SU-DHL-6 (cell line): Measurements from ENCODE around the gene LGALS1.

ENCODE experiments used
- CTCF ChIP-seq: fragments of 200-600 bp; sonication (generic); IDR thresholded peaks from one replicate; pipeline ENCODE4 v1.5.1; 2017; ENCODE audit warnings: antibody characterized with exemption, mild to moderate bottlenecking, low read length, moderate library complexity; ENCODE audit not compliant: insufficient read depth, poor library complexity, severe bottlenecking
- EZH2phosphoT487 ChIP-seq: fragments of 200-600 bp; sonication (generic), shearing (Covaris generic); conservative IDR thresholded peaks from 2 replicates; pipeline ENCODE4 v1.6.1; 2018; ENCODE audit warnings: mild to moderate bottlenecking, antibody characterized with exemption, low read length, moderate library complexity, mixed read lengths

GRCh38 chr22:37650463-37651136 lies 24.8 kb upstream of the LGALS1 start:
- TF ChIP-seq CTCF (no peak), EZH2phosphoT487 (no peak)
